Smooth muscle cell (in vitro differentiated cells): ENCODE results near the gene FAM120B. TPM values are rescaled to one million over a fixed set of nuclear protein-coding genes. Genes with fewer than 3 reads are reported as not detected.

Source experiments
- DNase-seq: peaks from one replicate; lab custom pipeline; 2025; ENCODE audit not compliant: unreplicated experiment; lab: John Stamatoyannopoulos, UW
- H2AFZ ChIP-seq: fragments of 200-600 bp; sonication (generic); 2 replicates; pipeline ENCODE4 v1.6.0; 2016; ENCODE audit warnings: antibody characterized with exemption, low read depth, mild to moderate bottlenecking
- H3F3A ChIP-seq: fragments of 200-600 bp; sonication (generic); 2 replicates; pipeline ENCODE4 v1.6.0; 2017; ENCODE audit warnings: antibody characterized with exemption, low read depth
- H3K27ac ChIP-seq: fragments of 200-600 bp; sonication (generic); 2 replicates; pipeline ENCODE4 v1.5.1; 2016; ENCODE audit warnings: low read depth, mild to moderate bottlenecking
- H3K27me3 ChIP-seq: fragments of 200-600 bp; sonication (generic); 2 replicates; pipeline ENCODE4 v1.6.1; 2016; ENCODE audit warnings: low read depth, mild to moderate bottlenecking
- H3K36me3 ChIP-seq: fragments of 200-600 bp; sonication (generic); 2 replicates; pipeline ENCODE4 v1.5.1; 2016; ENCODE audit warnings: low read depth
- H3K4me1 ChIP-seq: fragments of 200-600 bp; sonication (generic); 2 replicates; pipeline ENCODE4 v1.5.1; 2016; ENCODE audit warnings: low read depth
- H3K4me2 ChIP-seq: fragments of 200-600 bp; sonication (generic); 2 replicates; pipeline ENCODE4 v1.6.0; 2016; ENCODE audit warnings: mild to moderate bottlenecking
- H3K4me3 ChIP-seq: fragments of 200-600 bp; sonication (generic); 2 replicates; pipeline ENCODE4 v1.5.1; 2016; ENCODE audit warnings: mild to moderate bottlenecking
- H3K79me2 ChIP-seq: fragments of 200-600 bp; sonication (generic); 2 replicates; pipeline ENCODE4 v1.6.0; 2016; ENCODE audit warnings: low read depth, mild to moderate bottlenecking
- H3K9ac ChIP-seq: fragments of 200-600 bp; sonication (generic); 2 replicates; pipeline ENCODE4 v1.6.0; 2016; ENCODE audit warnings: low read depth
- H3K9me3 ChIP-seq: fragments of 200-600 bp; sonication (generic); replicated peaks from 2 replicates; pipeline ENCODE4 v1.5.1; 2016; ENCODE audit warnings: low read depth
- H4K20me1 ChIP-seq: fragments of 200-600 bp; sonication (generic); 2 replicates; pipeline ENCODE4 v1.6.0; 2016; ENCODE audit warnings: low read depth
- CTCF ChIP-seq: fragments of 200-600 bp; sonication (generic); IDR thresholded peaks from 2 replicates; pipeline ENCODE4 v1.5.1; 2017; ENCODE audit warnings: borderline replicate concordance, mild to moderate bottlenecking, antibody characterized with exemption; ENCODE audit not compliant: insufficient read depth, poor library complexity, severe bottlenecking
- WGBS: methylation state at CpG from one replicate; pipeline ENCODE4 v1.1.7; 2016; ENCODE audit warnings: low lambda C conversion rate; 5-methylcytosine and 5-hydroxymethylcytosine counted together
- polyA plus RNA-seq: library from polyadenylated mRNA; unstranded; fragments of >200 nt; fragmentation: Nextera tagmentation; extraction: Ambion mirVana; gene quantifications from 2 replicates; pipeline ENCODE4 v1.2.1, GENCODE V29; 2016
- total RNA-seq: library from RNA; depleted of rRNA; stranded (reverse); fragments of >200 nt; gene quantifications from 2 replicates; pipeline ENCODE4 v1.2.3, GENCODE V29; 2014

Gene FAM120B
- total and polyA plus RNA-seq, 2 experiments from 2014 or later, result 17.8 to 26.3 TPM

- no peak overlapping the region for H3K4me2 ChIP-seq
- H3K4me3 ChIP-seq, result no peak overlapping the region
- no peak overlapping the region for H3K9ac ChIP-seq
- no peak overlapping the region for H2AFZ ChIP-seq
- DNase-seq, result no peak
- no peaks in the 10 kb centered on the region for H3F3A ChIP-seq
- no peaks in the 10 kb centered on the region for H3K4me1 ChIP-seq
- H3K27me3 ChIP-seq, result no peaks in the 10 kb centered on the region
- WGBS, result 83% methylated on average over 11 of the region's 11 CpGs
- H3K79me2 ChIP-seq, result no peaks in the 10 kb centered on the region
- H3K9me3 ChIP-seq, result no peaks in the 10 kb centered on the region
- H3K27ac ChIP-seq, result no peak overlapping the region
- H4K20me1 ChIP-seq, result peaks cover 25% of the 10 kb centered on the region
- no peak for TF ChIP-seq CTCF
- H3K36me3 ChIP-seq, result no peaks in the 10 kb centered on the region
Measured at GRCh38 chr6:170374571-170375444, 68.2 kb downstream of the FAM120B start.

- no peak for DNase-seq
- 97% methylated on average over 10 of the region's 10 CpGs for WGBS
- H3K79me2 ChIP-seq, result no peaks in the 10 kb centered on the region
- H3K9ac ChIP-seq, result no peak overlapping the region
- no peak overlapping the region for H3K4me3 ChIP-seq
- no peaks in the 10 kb centered on the region for H3K4me1 ChIP-seq
- peaks cover 23% of the 10 kb centered on the region for H4K20me1 ChIP-seq
- no peak overlapping the region for H3K27ac ChIP-seq
- H3K9me3 ChIP-seq, result no peaks in the 10 kb centered on the region
- no peak for TF ChIP-seq CTCF
- no peak overlapping the region for H2AFZ ChIP-seq
- H3K4me2 ChIP-seq, result no peak overlapping the region
- H3K27me3 ChIP-seq, result no peaks in the 10 kb centered on the region
- no peaks in the 10 kb centered on the region for H3F3A ChIP-seq
- no peaks in the 10 kb centered on the region for H3K36me3 ChIP-seq
Measured at GRCh38 chr6:170375661-170376060, 69.1 kb downstream of the FAM120B start.

- no peak overlapping the region for H3K9ac ChIP-seq
- no peaks in the 10 kb centered on the region for H3K36me3 ChIP-seq
- H4K20me1 ChIP-seq, result peaks cover 23% of the 10 kb centered on the region
- no peaks in the 10 kb centered on the region for H3K9me3 ChIP-seq
- TF ChIP-seq CTCF, result no peak
- 96% methylated on average over 25 of the region's 29 CpGs for WGBS
- no peaks in the 10 kb centered on the region for H3K4me1 ChIP-seq
- DNase-seq, result no peak
- H3F3A ChIP-seq, result no peaks in the 10 kb centered on the region
- H3K27me3 ChIP-seq, result no peaks in the 10 kb centered on the region
- no peak overlapping the region for H3K4me2 ChIP-seq
- no peaks in the 10 kb centered on the region for H3K79me2 ChIP-seq
- no peak overlapping the region for H3K4me3 ChIP-seq
- H2AFZ ChIP-seq, result no peak overlapping the region
- no peak overlapping the region for H3K27ac ChIP-seq
Measured at GRCh38 chr6:170376386-170377043, 70.0 kb downstream of the FAM120B start.
